Activated CD4-positive, alpha-beta T cell treated with anti-CD3 and anti-CD28 coated beads, Interleukin-2, amount 50 U/mL, for 24 hours (primary cell): ENCODE results near the gene OSBPL2.

Experiments
- DNase-seq, 2 donors: peaks; one replicate each; pipeline ENCODE4 v3.0.0-alpha.2; 2020; ENCODE audit warnings: low read depth in 1 of 2, low spot score in 1 of 2

The OSBPL2 gene

GRCh38 chr20:62220666-62221568 is 17.4 kb upstream of the OSBPL2 start:
- DNase-seq, result no peak

GRCh38 chr20:62222266-62222850 is 16.0 kb upstream of the OSBPL2 start:
- no peak for DNase-seq

- DNase-seq, result no peak
Measured at GRCh38 chr20:62222972-62223371, 15.3 kb upstream of the OSBPL2 start.

GRCh38 chr20:62223571-62223970 is 14.8 kb upstream of the OSBPL2 start:
- no peak for DNase-seq

- DNase-seq, result no peak
Measured at GRCh38 chr20:62224113-62224855, 14.0 kb upstream of the OSBPL2 start.

- DNase-seq, result no peak
Measured at GRCh38 chr20:62225026-62225425, 13.3 kb upstream of the OSBPL2 start.

- no peak for DNase-seq
Measured at GRCh38 chr20:62225820-62226635, 12.3 kb upstream of the OSBPL2 start.

- no peak for DNase-seq
Measured at GRCh38 chr20:62226707-62227590, 11.4 kb upstream of the OSBPL2 start.

GRCh38 chr20:62227591-62227976 is 10.7 kb upstream of the OSBPL2 start:
- DNase-seq, result no peak

- DNase-seq, result no peak
Measured at GRCh38 chr20:62227977-62228958, 10.1 kb upstream of the OSBPL2 start.

- DNase-seq, result no peak
Measured at GRCh38 chr20:62228982-62229545, 9.3 kb upstream of the OSBPL2 start.

- no peak for DNase-seq
Measured at GRCh38 chr20:62229667-62230066, 8.7 kb upstream of the OSBPL2 start.

- DNase-seq, result no peak
Measured at GRCh38 chr20:62230276-62230675, 8.0 kb upstream of the OSBPL2 start.

GRCh38 chr20:62230696-62231095 is 7.6 kb upstream of the OSBPL2 start:
- DNase-seq, result no peak

- no peak for DNase-seq
Measured at GRCh38 chr20:62231292-62231691, 7.0 kb upstream of the OSBPL2 start.

- no peak for DNase-seq
Measured at GRCh38 chr20:62232194-62232593, 6.1 kb upstream of the OSBPL2 start.

- no peak for DNase-seq
Measured at GRCh38 chr20:62232770-62233645, 5.3 kb upstream of the OSBPL2 start.

GRCh38 chr20:62233684-62234083 is 4.6 kb upstream of the OSBPL2 start:
- no peak for DNase-seq
